HepG2 (cell line): ENCODE results near the gene COX4I2. TPM values are rescaled to one million over a fixed set of nuclear protein-coding genes. Genes with fewer than 3 reads are reported as not detected.

ENCODE experiments used
- CREB3 ChIP-seq: sonication (generic); formaldehyde crosslinking; IDR thresholded peaks from 2 replicates; pipeline ENCODE4 v1.5.0; 2020; ENCODE audit warnings: missing genetic modification reagents
- HDAC6 ChIP-seq: fragments of 200-600 bp; sonication (generic); IDR thresholded peaks from 2 replicates; pipeline ENCODE4 v1.7.0; 2017; ENCODE audit warnings: mild to moderate bottlenecking, antibody characterized with exemption, low read length, low read depth
- JDP2 ChIP-seq: sonication (generic); formaldehyde crosslinking; IDR thresholded peaks from 2 replicates; pipeline ENCODE4 v1.8.1; 2022; ENCODE audit warnings: missing genetic modification reagents, borderline replicate concordance
- KIAA2018 ChIP-seq: sonication (generic); formaldehyde crosslinking; IDR thresholded peaks from 2 replicates; pipeline ENCODE4 v1.5.0; 2020; ENCODE audit warnings: mild to moderate bottlenecking, missing genetic modification reagents, borderline replicate concordance
- KLF15 ChIP-seq: sonication (generic); formaldehyde crosslinking; IDR thresholded peaks from 2 replicates; pipeline ENCODE4 v1.8.1; 2023; ENCODE audit warnings: borderline replicate concordance, mild to moderate bottlenecking, inconsistent platforms, missing genetic modification reagents, mixed read lengths
- PCBP2 ChIP-seq: fragments of 200-400 bp; formaldehyde crosslinking; optimal IDR thresholded peaks from 2 replicates; pipeline ENCODE3; 2018; ENCODE audit warnings: low read length, low read depth; ENCODE audit not compliant: poor library complexity, severe bottlenecking
- SMARCE1 ChIP-seq: fragments of 450-650 bp; IDR thresholded peaks from 2 replicates; pipeline ENCODE4 v1.6.1; 2017; ENCODE audit warnings: borderline replicate concordance
- SMYD3 ChIP-seq: sonication (generic); formaldehyde crosslinking; IDR thresholded peaks from 2 replicates; pipeline ENCODE4 v1.8.1; 2023; ENCODE audit warnings: mild to moderate bottlenecking, missing genetic modification reagents
- TAF1 ChIP-seq: sonication (generic); formaldehyde crosslinking; IDR thresholded peaks from 2 replicates; pipeline ENCODE4 v1.4.0; 2020; ENCODE audit warnings: missing genetic modification reagents
- TBP ChIP-seq: sonication (generic); formaldehyde crosslinking; IDR thresholded peaks from 2 replicates; pipeline ENCODE4 v1.5.0; 2020; ENCODE audit warnings: missing genetic modification reagents
- ZNF235 ChIP-seq: sonication (generic); formaldehyde crosslinking; IDR thresholded peaks from 2 replicates; pipeline ENCODE4 v1.8.1; 2023; ENCODE audit warnings: mild to moderate bottlenecking, missing genetic modification reagents, borderline replicate concordance
- ZNF251 ChIP-seq: sonication (generic); formaldehyde crosslinking; IDR thresholded peaks from 2 replicates; pipeline ENCODE4 v1.9.0; 2021; ENCODE audit warnings: mild to moderate bottlenecking, missing genetic modification reagents
- ZNF263 ChIP-seq: sonication (generic); formaldehyde crosslinking; IDR thresholded peaks from 2 replicates; pipeline ENCODE4 v1.4.0; 2020; ENCODE audit warnings: missing genetic modification reagents
- ZNF839 ChIP-seq: sonication (generic); formaldehyde crosslinking; IDR thresholded peaks from 2 replicates; pipeline ENCODE4 v1.4.0; 2020; ENCODE audit warnings: missing genetic modification reagents, mild to moderate bottlenecking, borderline replicate concordance
- polyA plus RNA-seq, 8 experiments: library from polyadenylated mRNA; depleted of rRNA in 3 of 8; stranded (reverse) in 7 of 8; unstranded in 1 of 8; fragments of >200 nt; fragmentation: Illumina TruSeq in 4 of 8; extraction: Trizol in 4 of 8; gene quantifications; 2 replicates each; pipeline versions ENCODE4 v1.2.1 to v1.2.3, GENCODE V29; 2011 to 2016; ENCODE audit warnings: low read depth in 4 of 8, missing spikeins in 1 of 8, mixed read lengths in 1 of 8; ENCODE audit not compliant: insufficient read depth in 1 of 8
- total RNA-seq, 5 experiments: library from RNA; depleted of rRNA; stranded (reverse); fragments of >200 nt; fragmentation: Illumina TruSeq; extraction: Trizol; gene quantifications; 2 replicates each; pipeline ENCODE4 v1.2.3, GENCODE V29; 2016; ENCODE audit warnings: low read depth in 1 of 5
- TF ChIP-seq, protein P1 (sequence below): IDR thresholded peaks from 2 replicates; pipeline ENCODE4 v1.6.1; 2016
- TF ChIP-seq, protein P2 (sequence below): sonication (generic); IDR thresholded peaks from 2 replicates; pipeline ENCODE4 v1.6.1; 2016; ENCODE audit warnings: low read depth, borderline replicate concordance

The COX4I2 gene
- total and polyA plus RNA-seq, 2 of the 13 experiments (the other 11 are each of a cell fraction or from before 2014, with no cell fraction given), result 1.1 TPM; not detected in 1

- TF ChIP-seq KIAA2018 (CRISPR knock-in tag) (peak; percentile 22; the same call in 1 of the 2 replicates), SMYD3 (CRISPR knock-in tag) (no peak; the same call in 1 of the 2 replicates), SMARCE1 (no peak), ZNF839 (peak; percentile 89; the same call in 1 of the 2 replicates), TBP (CRISPR knock-in tag) (peak; percentile 83; the same call in 1 of the 2 replicates), HDAC6 (no peak), ZNF251 (CRISPR knock-in tag) (no peak; the same call in 1 of the 2 replicates), TAF1 (peak; percentile 71), ZNF263 (CRISPR knock-in tag) (peak; percentile 84), ZNF235 (CRISPR knock-in tag) (no peak), JDP2 (peak; percentile 16; the same call in 1 of the 2 replicates), CREB3 (CRISPR knock-in tag) (peak; percentile 69; the same call in 1 of the 2 replicates), PCBP2 (no peak), KLF15 (CRISPR knock-in tag) (peak; percentile 90; the same call in 1 of the 2 replicates)
- TF ChIP-seq, protein P1, sequence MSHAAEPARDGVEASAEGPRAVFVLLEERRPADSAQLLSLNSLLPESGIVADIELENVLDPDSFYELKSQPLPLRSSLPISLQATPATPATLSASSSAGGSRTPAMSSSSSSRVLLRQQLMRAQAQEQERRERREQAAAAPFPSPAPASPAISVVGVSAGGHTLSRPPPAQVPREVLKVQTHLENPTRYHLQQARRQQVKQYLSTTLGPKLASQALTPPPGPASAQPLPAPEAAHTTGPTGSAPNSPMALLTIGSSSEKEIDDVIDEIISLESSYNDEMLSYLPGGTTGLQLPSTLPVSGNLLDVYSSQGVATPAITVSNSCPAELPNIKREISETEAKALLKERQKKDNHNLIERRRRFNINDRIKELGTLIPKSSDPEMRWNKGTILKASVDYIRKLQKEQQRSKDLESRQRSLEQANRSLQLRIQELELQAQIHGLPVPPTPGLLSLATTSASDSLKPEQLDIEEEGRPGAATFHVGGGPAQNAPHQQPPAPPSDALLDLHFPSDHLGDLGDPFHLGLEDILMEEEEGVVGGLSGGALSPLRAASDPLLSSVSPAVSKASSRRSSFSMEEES (CRISPR knock-in tag), result peak; percentile 93
- TF ChIP-seq, protein P2, sequence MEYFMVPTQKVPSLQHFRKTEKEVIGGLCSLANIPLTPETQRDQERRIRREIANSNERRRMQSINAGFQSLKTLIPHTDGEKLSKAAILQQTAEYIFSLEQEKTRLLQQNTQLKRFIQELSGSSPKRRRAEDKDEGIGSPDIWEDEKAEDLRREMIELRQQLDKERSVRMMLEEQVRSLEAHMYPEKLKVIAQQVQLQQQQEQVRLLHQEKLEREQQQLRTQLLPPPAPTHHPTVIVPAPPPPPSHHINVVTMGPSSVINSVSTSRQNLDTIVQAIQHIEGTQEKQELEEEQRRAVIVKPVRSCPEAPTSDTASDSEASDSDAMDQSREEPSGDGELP, result peak; percentile 99
These were observed 33.7 kb upstream of the COX4I2 start (continued) for GRCh38 chr20:31603822-31604566.
